ENCODE data around the gene LEP.

DNA sequence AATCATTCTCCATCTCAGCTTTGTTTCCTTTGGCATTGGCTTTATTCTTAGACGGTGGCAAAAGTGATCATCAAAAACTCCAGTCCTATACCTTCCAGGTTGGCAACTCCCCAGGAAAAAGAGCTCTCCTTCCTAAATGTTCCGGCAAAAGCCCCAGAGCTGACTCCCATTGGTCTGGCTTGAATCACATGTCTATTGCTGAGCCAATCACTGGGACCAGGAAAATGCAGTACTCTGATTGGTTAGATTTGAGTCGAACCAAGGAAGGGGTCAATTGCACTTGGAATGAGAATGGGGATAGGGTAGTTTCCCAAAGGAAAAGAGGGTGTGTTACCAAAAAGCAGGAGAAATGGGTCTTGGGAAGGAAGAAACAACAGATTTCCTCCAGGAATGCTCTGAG lies 22.3 kb downstream of the LEP start:
- no peak for TF ChIP-seq POLR2A (IDR thresholded peaks at IDR 0.05)
- TF ChIP-seq, protein P1, sequence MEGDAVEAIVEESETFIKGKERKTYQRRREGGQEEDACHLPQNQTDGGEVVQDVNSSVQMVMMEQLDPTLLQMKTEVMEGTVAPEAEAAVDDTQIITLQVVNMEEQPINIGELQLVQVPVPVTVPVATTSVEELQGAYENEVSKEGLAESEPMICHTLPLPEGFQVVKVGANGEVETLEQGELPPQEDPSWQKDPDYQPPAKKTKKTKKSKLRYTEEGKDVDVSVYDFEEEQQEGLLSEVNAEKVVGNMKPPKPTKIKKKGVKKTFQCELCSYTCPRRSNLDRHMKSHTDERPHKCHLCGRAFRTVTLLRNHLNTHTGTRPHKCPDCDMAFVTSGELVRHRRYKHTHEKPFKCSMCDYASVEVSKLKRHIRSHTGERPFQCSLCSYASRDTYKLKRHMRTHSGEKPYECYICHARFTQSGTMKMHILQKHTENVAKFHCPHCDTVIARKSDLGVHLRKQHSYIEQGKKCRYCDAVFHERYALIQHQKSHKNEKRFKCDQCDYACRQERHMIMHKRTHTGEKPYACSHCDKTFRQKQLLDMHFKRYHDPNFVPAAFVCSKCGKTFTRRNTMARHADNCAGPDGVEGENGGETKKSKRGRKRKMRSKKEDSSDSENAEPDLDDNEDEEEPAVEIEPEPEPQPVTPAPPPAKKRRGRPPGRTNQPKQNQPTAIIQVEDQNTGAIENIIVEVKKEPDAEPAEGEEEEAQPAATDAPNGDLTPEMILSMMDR (IDR thresholded peaks at IDR 0.05) = no peak
